HEK293 (cell line): Measurements from ENCODE around the gene SCFD2.

Experiments used
- CTCF ChIA-PET: fragments of 350-600 bp; formaldehyde crosslinking; extraction: SDS; loops from one replicate; lab custom pipeline; 2021; ENCODE audit warnings: antibody characterized with exemption; lab: Yijun Ruan, JAX
- POLR2A ChIA-PET: fragments of 300-600 bp; formaldehyde crosslinking; extraction: SDS; loops from one replicate; lab custom pipeline; 2020; ENCODE audit warnings: antibody characterized with exemption, inconsistent platforms; lab: Yijun Ruan, JAX
- H3K27ac ChIP-seq: fragments of 200-500 bp; sonication (Bioruptor generic); 2 replicates; pipeline ENCODE4 v1.5.1; 2014; ENCODE audit warnings: low read depth, low read length, control low read depth, inconsistent platforms; ENCODE audit errors: extremely low read depth
- H3K36me3 ChIP-seq, 2 experiments: fragments of 200-500 bp in 1 of 2; sonication (Bioruptor generic) in 1 of 2; 1 replicate in 1 of 2; 2 replicates in 1 of 2; pipeline ENCODE4 v1.5.1; 2014 to 2017; ENCODE audit warnings: inconsistent platforms in 2 of 2, low read length in 2 of 2; ENCODE audit not compliant: control insufficient read depth in 2 of 2, insufficient read depth in 1 of 2
- H3K4me1 ChIP-seq: fragments of 200-500 bp; sonication (Bioruptor generic); 2 replicates; pipeline ENCODE4 v1.5.1; 2014; ENCODE audit warnings: mild to moderate bottlenecking, low read length, inconsistent platforms; ENCODE audit not compliant: control insufficient read depth, insufficient read depth
- H3K4me3 ChIP-seq: 2 replicates; pipeline ENCODE4 v1.5.1; 2011; ENCODE audit warnings: low read depth, mild to moderate bottlenecking, control low read depth, low read length, moderate library complexity
- H3K9me3 ChIP-seq: fragments of 200-500 bp; sonication (Bioruptor generic); 2 replicates; pipeline ENCODE4 v1.5.1; 2014; ENCODE audit warnings: low read depth, low read length, inconsistent platforms; ENCODE audit not compliant: control insufficient read depth, insufficient read depth
- MYNN ChIP-seq: fragments of 450-650 bp; formaldehyde crosslinking; IDR thresholded peaks from 2 replicates; pipeline ENCODE4 v1.5.1; 2016; ENCODE audit warnings: missing biosample characterization, missing genetic modification characterization, borderline replicate concordance
- TCF7L2 ChIP-seq: IDR thresholded peaks from 2 replicates; pipeline ENCODE4 v1.6.1; 2011; ENCODE audit warnings: low read depth, mild to moderate bottlenecking, inconsistent platforms, low read length, moderate library complexity, borderline replicate concordance
- ZBTB1 ChIP-seq: fragments of 450-650 bp; formaldehyde crosslinking; IDR thresholded peaks from 2 replicates; pipeline ENCODE4 v1.5.1; 2016; ENCODE audit warnings: missing biosample characterization, missing genetic modification characterization
- ZEB2 ChIP-seq: fragments of 450-650 bp; formaldehyde crosslinking; IDR thresholded peaks from 2 replicates; pipeline ENCODE4 v1.5.1; 2016; ENCODE audit warnings: missing biosample characterization, missing genetic modification characterization
- ZFP37 ChIP-seq: fragments of 450-650 bp; formaldehyde crosslinking; IDR thresholded peaks from 2 replicates; pipeline ENCODE4 v1.5.1; 2016; ENCODE audit warnings: missing biosample characterization, missing genetic modification characterization
- ZNF239 ChIP-seq: fragments of 450-650 bp; formaldehyde crosslinking; IDR thresholded peaks from 2 replicates; pipeline ENCODE4 v1.5.1; 2016; ENCODE audit warnings: missing biosample characterization, missing genetic modification characterization
- ZNF747 ChIP-seq: fragments of 450-650 bp; formaldehyde crosslinking; IDR thresholded peaks from 2 replicates; pipeline ENCODE4 v1.5.1; 2016; ENCODE audit warnings: missing biosample characterization, missing genetic modification characterization
- ZNF843 ChIP-seq: fragments of 450-650 bp; formaldehyde crosslinking; IDR thresholded peaks from 2 replicates; pipeline ENCODE4 v1.5.1; 2016; ENCODE audit warnings: missing biosample characterization, missing genetic modification characterization
- ZSCAN16 ChIP-seq: fragments of 450-650 bp; formaldehyde crosslinking; IDR thresholded peaks from 2 replicates; pipeline ENCODE4 v1.5.1; 2016; ENCODE audit warnings: missing biosample characterization, missing genetic modification characterization
- TF ChIP-seq, protein P1 (sequence below): fragments of 450-650 bp; formaldehyde crosslinking; IDR thresholded peaks from 2 replicates; pipeline ENCODE4 v1.5.1; 2016; ENCODE audit warnings: missing biosample characterization, missing genetic modification characterization
- TF ChIP-seq, protein P2 (sequence below): fragments of 450-650 bp; formaldehyde crosslinking; IDR thresholded peaks from 2 replicates; pipeline ENCODE4 v1.5.1; 2017; ENCODE audit warnings: missing biosample characterization, missing genetic modification characterization
- TF ChIP-seq, protein P3 (sequence below): fragments of 450-650 bp; formaldehyde crosslinking; IDR thresholded peaks from 2 replicates; pipeline ENCODE4 v1.5.1; 2016; ENCODE audit warnings: missing biosample characterization, missing genetic modification characterization
- TF ChIP-seq, protein P4 (sequence below): fragments of 450-650 bp; formaldehyde crosslinking; IDR thresholded peaks from 2 replicates; pipeline ENCODE4 v1.5.1; 2017; ENCODE audit warnings: missing biosample characterization, missing genetic modification characterization
- TF ChIP-seq, protein P5 (sequence below): fragments of 450-650 bp; formaldehyde crosslinking; IDR thresholded peaks from 2 replicates; pipeline ENCODE4 v1.5.1; 2017; ENCODE audit warnings: missing biosample characterization, missing genetic modification characterization
- TF ChIP-seq, protein P6 (sequence below): fragments of 450-650 bp; formaldehyde crosslinking; IDR thresholded peaks from 2 replicates; pipeline ENCODE4 v1.5.1; 2016; ENCODE audit warnings: missing biosample characterization, missing genetic modification characterization
- TF ChIP-seq, protein P7 (sequence below): fragments of 450-650 bp; formaldehyde crosslinking; IDR thresholded peaks from 2 replicates; pipeline ENCODE4 v1.5.1; 2016; ENCODE audit warnings: missing biosample characterization, missing genetic modification characterization
- TF ChIP-seq, protein P8 (sequence below): fragments of 450-650 bp; formaldehyde crosslinking; IDR thresholded peaks from 2 replicates; pipeline ENCODE4 v1.5.1; 2017; ENCODE audit warnings: missing biosample characterization, missing genetic modification characterization
- TF ChIP-seq, protein P9 (sequence below): fragments of 450-650 bp; formaldehyde crosslinking; IDR thresholded peaks from 2 replicates; pipeline ENCODE4 v1.5.1; 2016; ENCODE audit warnings: missing biosample characterization, missing genetic modification characterization

Gene SCFD2

DNA sequence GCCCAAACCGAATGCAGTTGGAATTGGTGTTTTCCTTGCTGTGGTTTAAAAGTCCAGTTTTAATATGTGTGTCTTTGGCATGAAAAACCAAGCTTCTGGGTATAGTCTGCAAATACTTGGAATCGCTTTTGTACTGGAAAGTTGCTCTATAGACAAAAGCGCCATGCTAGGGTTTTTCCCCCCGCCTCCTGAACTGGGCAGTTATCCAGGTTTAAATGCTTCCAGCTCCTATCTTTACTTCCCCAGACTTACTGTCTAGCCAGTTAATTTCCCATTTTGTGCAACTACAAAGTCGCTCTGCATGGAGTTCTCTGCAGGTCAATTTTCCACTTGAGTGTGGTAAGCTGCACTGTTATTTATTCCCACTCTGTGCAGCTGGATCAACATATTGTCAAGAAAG is 501.1 kb downstream of the SCFD2 start:
- POLR2A ChIA-PET: interaction anchor here (0.8 kb wide), 1 partner anchor 153 kb away, joined by 3 read pairs; no protein-coding TSS in a partner anchor
- peaks cover 0 to 35% of the 10 kb centered on the region in 2 experiments; a peak in 1 of 3 replicates for H3K36me3 ChIP-seq
- CTCF ChIA-PET: interaction anchor here (0.9 to 1.3 kb wide), 3 partner anchors 47 to 118 kb away, joined by 3 read pairs; no protein-coding TSS in a partner anchor
- no peak overlapping the region for H3K27ac ChIP-seq
- H3K9me3 ChIP-seq: no peaks in the 10 kb centered on the region
- H3K4me1 ChIP-seq: no peaks in the 10 kb centered on the region
- H3K4me3 ChIP-seq: no peak overlapping the region
- TF ChIP-seq ZEB2 (tag by site-specific recombination): no peak
- TF ChIP-seq, protein P1, sequence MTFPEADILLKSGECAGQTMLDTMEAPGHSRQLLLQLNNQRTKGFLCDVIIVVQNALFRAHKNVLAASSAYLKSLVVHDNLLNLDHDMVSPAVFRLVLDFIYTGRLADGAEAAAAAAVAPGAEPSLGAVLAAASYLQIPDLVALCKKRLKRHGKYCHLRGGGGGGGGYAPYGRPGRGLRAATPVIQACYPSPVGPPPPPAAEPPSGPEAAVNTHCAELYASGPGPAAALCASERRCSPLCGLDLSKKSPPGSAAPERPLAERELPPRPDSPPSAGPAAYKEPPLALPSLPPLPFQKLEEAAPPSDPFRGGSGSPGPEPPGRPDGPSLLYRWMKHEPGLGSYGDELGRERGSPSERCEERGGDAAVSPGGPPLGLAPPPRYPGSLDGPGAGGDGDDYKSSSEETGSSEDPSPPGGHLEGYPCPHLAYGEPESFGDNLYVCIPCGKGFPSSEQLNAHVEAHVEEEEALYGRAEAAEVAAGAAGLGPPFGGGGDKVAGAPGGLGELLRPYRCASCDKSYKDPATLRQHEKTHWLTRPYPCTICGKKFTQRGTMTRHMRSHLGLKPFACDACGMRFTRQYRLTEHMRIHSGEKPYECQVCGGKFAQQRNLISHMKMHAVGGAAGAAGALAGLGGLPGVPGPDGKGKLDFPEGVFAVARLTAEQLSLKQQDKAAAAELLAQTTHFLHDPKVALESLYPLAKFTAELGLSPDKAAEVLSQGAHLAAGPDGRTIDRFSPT (tag by site-specific recombination): 0 out of 2 replicates have a peak, but pooled peaks have one; percentile 11
- TF ChIP-seq, protein P2, sequence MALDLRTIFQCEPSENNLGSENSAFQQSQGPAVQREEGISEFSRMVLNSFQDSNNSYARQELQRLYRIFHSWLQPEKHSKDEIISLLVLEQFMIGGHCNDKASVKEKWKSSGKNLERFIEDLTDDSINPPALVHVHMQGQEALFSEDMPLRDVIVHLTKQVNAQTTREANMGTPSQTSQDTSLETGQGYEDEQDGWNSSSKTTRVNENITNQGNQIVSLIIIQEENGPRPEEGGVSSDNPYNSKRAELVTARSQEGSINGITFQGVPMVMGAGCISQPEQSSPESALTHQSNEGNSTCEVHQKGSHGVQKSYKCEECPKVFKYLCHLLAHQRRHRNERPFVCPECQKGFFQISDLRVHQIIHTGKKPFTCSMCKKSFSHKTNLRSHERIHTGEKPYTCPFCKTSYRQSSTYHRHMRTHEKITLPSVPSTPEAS (tag by site-specific recombination): no peak
- TF ChIP-seq, protein P3, sequence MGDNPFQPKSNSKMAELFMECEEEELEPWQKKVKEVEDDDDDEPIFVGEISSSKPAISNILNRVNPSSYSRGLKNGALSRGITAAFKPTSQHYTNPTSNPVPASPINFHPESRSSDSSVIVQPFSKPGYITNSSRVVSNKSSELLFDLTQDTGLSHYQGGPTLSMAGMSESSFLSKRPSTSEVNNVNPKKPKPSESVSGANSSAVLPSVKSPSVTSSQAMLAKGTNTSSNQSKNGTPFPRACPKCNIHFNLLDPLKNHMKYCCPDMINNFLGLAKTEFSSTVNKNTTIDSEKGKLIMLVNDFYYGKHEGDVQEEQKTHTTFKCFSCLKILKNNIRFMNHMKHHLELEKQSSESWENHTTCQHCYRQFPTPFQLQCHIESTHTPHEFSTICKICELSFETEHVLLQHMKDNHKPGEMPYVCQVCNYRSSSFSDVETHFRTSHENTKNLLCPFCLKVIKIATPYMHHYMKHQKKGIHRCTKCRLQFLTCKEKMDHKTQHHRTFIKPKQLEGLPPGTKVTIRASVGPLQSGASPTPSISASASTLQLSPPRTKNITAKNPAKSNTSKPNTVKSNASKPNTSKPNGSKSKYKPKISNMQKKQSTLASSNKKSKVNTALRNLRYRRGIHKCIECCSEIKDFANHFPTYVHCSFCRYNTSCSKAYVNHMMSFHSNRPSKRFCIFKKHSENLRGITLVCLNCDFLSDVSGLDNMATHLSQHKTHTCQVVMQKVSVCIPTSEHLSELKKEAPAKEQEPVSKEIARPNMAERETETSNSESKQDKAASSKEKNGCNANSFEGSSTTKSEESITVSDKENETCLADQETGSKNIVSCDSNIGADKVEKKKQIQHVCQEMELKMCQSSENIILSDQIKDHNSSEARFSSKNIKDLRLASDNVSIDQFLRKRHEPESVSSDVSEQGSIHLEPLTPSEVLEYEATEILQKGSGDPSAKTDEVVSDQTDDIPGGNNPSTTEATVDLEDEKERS: no peak
- TF ChIP-seq, protein P4, sequence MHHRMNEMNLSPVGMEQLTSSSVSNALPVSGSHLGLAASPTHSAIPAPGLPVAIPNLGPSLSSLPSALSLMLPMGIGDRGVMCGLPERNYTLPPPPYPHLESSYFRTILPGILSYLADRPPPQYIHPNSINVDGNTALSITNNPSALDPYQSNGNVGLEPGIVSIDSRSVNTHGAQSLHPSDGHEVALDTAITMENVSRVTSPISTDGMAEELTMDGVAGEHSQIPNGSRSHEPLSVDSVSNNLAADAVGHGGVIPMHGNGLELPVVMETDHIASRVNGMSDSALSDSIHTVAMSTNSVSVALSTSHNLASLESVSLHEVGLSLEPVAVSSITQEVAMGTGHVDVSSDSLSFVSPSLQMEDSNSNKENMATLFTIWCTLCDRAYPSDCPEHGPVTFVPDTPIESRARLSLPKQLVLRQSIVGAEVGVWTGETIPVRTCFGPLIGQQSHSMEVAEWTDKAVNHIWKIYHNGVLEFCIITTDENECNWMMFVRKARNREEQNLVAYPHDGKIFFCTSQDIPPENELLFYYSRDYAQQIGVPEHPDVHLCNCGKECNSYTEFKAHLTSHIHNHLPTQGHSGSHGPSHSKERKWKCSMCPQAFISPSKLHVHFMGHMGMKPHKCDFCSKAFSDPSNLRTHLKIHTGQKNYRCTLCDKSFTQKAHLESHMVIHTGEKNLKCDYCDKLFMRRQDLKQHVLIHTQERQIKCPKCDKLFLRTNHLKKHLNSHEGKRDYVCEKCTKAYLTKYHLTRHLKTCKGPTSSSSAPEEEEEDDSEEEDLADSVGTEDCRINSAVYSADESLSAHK (tag by site-specific recombination): no peak
- no peak for TF ChIP-seq ZBTB1
- TF ChIP-seq, protein P5, sequence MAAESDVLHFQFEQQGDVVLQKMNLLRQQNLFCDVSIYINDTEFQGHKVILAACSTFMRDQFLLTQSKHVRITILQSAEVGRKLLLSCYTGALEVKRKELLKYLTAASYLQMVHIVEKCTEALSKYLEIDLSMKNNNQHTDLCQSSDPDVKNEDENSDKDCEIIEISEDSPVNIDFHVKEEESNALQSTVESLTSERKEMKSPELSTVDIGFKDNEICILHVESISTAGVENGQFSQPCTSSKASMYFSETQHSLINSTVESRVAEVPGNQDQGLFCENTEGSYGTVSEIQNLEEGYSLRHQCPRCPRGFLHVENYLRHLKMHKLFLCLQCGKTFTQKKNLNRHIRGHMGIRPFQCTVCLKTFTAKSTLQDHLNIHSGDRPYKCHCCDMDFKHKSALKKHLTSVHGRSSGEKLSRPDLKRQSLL (tag by site-specific recombination): no peak
- TF ChIP-seq ZNF239 (tag by site-specific recombination): no peak
- 0 out of 2 replicates have a peak, but pooled peaks have one; percentile 16 for TF ChIP-seq ZNF843 (tag by site-specific recombination)
- TF ChIP-seq, protein P6, sequence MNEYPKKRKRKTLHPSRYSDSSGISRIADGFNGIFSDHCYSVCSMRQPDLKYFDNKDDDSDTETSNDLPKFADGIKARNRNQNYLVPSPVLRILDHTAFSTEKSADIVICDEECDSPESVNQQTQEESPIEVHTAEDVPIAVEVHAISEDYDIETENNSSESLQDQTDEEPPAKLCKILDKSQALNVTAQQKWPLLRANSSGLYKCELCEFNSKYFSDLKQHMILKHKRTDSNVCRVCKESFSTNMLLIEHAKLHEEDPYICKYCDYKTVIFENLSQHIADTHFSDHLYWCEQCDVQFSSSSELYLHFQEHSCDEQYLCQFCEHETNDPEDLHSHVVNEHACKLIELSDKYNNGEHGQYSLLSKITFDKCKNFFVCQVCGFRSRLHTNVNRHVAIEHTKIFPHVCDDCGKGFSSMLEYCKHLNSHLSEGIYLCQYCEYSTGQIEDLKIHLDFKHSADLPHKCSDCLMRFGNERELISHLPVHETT (tag by site-specific recombination): no peak
- no peak for TF ChIP-seq ZFP37
- TF ChIP-seq ZNF747: no peak
- no peak for TF ChIP-seq ZSCAN16 (tag by site-specific recombination)
- TF ChIP-seq TCF7L2: peak; percentile 39; the same call in 1 of the 2 replicates
- TF ChIP-seq, protein P7, sequence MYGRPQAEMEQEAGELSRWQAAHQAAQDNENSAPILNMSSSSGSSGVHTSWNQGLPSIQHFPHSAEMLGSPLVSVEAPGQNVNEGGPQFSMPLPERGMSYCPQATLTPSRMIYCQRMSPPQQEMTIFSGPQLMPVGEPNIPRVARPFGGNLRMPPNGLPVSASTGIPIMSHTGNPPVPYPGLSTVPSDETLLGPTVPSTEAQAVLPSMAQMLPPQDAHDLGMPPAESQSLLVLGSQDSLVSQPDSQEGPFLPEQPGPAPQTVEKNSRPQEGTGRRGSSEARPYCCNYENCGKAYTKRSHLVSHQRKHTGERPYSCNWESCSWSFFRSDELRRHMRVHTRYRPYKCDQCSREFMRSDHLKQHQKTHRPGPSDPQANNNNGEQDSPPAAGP: no peak
- TF ChIP-seq, protein P8, sequence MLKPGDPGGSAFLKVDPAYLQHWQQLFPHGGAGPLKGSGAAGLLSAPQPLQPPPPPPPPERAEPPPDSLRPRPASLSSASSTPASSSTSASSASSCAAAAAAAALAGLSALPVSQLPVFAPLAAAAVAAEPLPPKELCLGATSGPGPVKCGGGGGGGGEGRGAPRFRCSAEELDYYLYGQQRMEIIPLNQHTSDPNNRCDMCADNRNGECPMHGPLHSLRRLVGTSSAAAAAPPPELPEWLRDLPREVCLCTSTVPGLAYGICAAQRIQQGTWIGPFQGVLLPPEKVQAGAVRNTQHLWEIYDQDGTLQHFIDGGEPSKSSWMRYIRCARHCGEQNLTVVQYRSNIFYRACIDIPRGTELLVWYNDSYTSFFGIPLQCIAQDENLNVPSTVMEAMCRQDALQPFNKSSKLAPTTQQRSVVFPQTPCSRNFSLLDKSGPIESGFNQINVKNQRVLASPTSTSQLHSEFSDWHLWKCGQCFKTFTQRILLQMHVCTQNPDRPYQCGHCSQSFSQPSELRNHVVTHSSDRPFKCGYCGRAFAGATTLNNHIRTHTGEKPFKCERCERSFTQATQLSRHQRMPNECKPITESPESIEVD: peak; percentile 46; the same call in 1 of the 2 replicates
- TF ChIP-seq MYNN (tag by site-specific recombination): no peak
- TF ChIP-seq, protein P9, sequence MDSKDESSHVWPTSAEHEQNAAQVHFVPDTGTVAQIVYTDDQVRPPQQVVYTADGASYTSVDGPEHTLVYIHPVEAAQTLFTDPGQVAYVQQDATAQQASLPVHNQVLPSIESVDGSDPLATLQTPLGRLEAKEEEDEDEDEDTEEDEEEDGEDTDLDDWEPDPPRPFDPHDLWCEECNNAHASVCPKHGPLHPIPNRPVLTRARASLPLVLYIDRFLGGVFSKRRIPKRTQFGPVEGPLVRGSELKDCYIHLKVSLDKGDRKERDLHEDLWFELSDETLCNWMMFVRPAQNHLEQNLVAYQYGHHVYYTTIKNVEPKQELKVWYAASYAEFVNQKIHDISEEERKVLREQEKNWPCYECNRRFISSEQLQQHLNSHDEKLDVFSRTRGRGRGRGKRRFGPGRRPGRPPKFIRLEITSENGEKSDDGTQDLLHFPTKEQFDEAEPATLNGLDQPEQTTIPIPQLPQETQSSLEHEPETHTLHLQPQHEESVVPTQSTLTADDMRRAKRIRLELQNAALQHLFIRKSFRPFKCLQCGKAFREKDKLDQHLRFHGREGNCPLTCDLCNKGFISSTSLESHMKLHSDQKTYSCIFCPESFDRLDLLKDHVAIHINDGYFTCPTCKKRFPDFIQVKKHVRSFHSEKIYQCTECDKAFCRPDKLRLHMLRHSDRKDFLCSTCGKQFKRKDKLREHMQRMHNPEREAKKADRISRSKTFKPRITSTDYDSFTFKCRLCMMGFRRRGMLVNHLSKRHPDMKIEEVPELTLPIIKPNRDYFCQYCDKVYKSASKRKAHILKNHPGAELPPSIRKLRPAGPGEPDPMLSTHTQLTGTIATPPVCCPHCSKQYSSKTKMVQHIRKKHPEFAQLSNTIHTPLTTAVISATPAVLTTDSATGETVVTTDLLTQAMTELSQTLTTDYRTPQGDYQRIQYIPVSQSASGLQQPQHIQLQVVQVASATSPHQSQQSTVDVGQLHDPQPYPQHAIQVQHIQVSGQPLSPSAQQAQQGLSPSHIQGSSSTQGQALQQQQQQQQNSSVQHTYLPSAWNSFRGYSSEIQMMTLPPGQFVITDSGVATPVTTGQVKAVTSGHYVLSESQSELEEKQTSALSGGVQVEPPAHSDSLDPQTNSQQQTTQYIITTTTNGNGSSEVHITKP: no peak
